HG03342 (cell line): ENCODE data around the gene OGG1.
"Not testable (repeated sequence)": the region's sequence is repeated elsewhere in the genome, so short reads cannot be mapped to it uniquely, and the experiment has no call there.

Experiments
- ATAC-seq: cut with Tn5 transposase; IDR thresholded peaks from one replicate; pipeline ENCODE4 v1.9.1; 2021; ENCODE audit warnings: mild to moderate bottlenecking, moderate library complexity; ENCODE audit not compliant: unreplicated experiment

Gene OGG1

DNA sequence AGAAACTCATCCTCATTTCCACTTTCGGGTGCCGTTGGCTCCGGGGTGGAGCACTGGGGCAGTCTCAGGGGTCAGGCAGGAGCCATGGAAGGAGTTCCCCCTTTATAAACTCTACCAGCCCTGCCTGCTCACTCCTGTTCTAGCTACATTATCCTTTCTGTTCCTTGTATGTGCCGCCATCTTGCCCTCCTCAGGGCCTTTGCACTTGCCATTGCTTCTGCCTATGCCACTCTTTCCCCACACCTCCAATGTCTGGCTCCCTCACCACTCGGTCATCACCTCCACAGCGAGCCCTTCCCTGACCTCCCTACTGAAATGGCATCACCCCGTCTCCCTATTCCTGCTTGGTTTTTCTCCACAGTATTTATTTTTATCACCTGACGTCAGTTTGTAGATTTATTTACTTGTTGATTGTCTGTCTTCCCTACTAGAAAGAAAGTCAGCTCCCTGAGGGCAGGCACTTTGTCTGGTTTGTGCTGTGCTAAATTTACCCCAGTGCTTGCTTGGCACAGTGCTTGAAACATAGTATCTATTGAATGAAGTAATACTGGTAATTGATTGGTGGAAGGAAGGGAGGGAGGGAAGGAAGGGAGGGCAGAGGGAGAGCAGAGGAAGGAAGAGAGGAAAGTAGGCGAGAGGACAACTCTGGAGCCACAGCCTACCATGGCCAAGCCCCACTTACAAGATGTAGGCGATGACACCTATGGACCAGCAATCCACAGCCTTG is 11.2 kb downstream of the OGG1 start:
- no peak for ATAC-seq

- no peak for ATAC-seq
These were observed 12.2 kb downstream of the OGG1 start for GRCh38 chr3:9761919-9762318.

DNA sequence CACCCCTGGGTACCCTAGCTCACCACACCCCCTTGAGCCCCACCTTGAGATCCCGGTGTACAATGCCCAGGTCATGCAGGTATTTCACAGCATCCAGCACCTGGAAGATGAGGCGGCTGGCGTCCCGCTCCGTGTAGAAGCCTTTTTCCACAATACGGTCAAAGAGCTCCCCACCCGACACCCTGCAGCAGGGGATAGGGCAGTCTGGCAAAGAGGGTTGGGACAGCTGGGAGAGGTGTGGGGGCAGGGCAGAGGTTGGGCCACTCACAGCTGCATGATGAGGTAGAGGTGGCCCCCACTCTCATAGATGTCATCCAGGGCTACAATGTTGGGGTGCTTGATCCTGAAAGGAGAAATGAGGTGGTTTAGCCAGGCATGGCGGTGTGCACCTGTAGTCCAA is 13.1 kb downstream of the OGG1 start:
- no peak for ATAC-seq

- ATAC-seq, result no peak
These were observed 16.1 kb downstream of the OGG1 start for GRCh38 chr3:9765865-9766264.

GRCh38 chr3:9767418-9767817 is 17.7 kb downstream of the OGG1 start:
- ATAC-seq, result no peak

- no peak for ATAC-seq
These were observed 18.5 kb downstream of the OGG1 start for GRCh38 chr3:9768141-9768775.

GRCh38 chr3:9769012-9769411 is 19.3 kb downstream of the OGG1 start:
- no peak for ATAC-seq

DNA sequence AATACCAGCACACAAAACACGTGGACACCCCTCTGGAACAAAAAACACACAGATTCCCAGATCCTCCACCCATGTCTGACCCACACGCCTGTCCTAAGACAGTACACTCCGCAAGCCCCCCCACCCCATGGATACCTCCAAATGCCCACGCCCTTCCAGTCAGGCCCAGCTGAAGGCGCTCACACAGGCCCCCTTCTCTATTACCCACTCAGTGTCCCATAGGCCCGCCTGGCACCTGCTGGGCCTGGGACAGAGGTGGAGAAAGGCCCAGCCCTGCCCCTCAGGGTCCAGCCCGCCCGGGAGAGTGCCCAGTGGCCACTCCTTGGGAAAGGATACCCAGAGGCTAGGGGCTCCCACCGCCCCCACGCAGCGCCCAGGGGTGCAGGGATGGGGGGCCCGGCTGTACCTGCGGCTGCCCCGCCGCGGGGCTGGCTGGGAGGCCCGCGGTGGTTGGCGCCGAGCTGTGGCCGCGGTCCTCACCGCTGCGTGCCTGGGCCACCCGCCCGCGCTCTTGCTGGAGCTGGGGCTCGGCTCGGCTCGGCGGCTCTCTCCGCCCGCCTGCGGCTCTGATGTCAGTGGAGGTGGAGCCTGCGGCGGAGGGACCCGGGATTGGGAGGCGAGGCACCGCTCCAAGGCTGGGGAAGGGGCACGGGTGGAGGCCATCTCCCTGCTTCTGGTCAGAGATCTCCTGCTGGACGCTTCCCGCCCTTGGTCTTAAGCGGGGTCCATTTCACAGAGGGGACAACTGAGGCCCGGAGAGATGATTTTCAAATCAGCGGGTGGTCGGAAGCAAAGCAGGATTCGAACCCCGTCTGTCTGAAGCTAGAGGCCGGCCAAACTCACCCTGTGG is 19.9 kb downstream of the OGG1 start, which contains the start of gene CAMK1:
Gene CAMK1, minus strand, starts transcription at position 522 of the 850 bp plus-strand sequence. CDS start 2,198 bp downstream, outside the sequence.
- ATAC-seq, result peak; percentile 51

- no peak for ATAC-seq
These were observed 20.6 kb downstream of the OGG1 start for GRCh38 chr3:9770276-9770812.

DNA sequence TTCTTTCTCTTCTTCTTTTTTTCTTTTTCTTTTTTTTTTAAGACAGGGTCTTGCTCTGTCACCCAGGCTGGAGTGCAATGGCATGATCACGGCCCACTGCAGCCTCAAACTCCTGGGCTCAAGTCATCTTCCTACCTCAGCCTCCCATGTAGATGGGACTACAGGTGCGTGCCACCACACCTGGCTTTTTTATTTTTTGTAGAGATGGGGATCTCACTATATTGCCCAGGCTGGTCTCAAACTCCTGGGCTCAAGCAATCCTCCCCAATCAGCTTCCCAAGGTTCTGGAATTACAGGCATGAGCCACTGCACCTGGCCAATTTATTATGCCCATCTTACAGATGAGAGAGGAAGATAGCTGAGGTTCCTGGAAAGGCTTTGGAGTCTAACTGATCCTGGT is 21.3 kb downstream of the OGG1 start:
- not testable (repeated sequence) for ATAC-seq

DNA sequence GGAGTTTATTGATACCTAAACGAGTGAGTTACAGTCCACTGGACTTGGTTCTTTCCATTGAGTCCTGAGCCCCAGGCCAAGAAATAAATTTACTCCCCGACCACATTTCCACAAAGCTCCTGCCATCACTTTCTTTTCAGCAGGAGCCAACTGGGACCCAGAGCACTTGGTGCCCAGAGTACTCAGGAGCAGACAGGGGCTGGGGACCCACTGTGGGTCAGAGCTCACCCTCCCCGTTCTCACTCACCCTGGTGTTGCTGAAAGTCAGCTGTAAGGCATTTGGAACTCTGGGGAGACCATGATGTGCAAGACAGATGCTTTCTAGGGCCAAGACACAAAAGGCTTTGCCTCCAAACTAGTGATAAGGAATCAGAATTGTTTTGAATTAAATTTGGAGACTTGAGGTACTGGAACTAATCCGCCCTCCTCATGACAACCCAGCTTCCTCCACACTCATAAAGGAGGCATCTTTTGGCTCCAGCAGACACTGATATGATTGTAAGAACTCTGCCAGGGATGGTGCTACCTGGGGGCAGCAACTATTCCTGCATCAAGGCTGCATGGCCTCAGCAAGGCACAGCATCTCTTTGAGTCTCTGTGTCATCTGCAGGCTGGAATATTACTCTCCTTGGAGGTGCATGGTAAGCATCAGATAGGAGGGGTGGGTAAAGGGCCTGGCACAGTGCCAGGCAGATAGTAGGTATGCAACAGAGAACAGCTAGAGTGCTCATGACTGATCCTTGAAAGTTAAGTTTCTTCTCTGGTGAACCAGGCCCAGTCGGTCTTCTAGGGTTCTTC is 27.3 kb downstream of the OGG1 start:
- ATAC-seq, result no peak

- ATAC-seq, result no peak
These were observed 27.9 kb downstream of the OGG1 start for GRCh38 chr3:9777694-9778021.

GRCh38 chr3:9778143-9779074 is 28.7 kb downstream of the OGG1 start:
- ATAC-seq, result no peak

DNA sequence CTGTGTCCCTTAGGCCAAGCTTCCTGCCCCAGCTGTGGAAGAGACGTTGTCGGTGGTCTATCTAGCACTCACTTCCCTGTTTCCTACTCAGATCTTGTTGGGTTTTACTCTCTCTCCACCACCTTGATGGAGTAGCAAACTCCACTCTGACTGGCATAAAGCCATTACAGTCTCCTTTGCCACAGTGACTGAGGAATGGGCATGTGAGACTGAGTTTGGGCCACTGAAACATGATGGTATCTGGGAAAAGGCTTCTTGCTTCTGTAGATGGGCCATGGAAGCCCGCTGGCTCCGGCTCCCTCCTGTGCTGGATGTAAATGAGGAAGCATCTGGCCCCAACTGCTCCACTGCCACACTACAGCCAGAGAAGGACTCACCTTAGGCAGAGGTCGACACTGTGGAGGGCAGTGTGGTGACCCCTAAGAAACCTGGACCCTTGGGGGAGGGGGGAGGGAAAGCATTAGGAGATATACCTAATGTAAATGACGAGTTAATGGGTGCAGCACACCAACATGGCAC is 29.4 kb downstream of the OGG1 start:
- ATAC-seq, result no peak

DNA sequence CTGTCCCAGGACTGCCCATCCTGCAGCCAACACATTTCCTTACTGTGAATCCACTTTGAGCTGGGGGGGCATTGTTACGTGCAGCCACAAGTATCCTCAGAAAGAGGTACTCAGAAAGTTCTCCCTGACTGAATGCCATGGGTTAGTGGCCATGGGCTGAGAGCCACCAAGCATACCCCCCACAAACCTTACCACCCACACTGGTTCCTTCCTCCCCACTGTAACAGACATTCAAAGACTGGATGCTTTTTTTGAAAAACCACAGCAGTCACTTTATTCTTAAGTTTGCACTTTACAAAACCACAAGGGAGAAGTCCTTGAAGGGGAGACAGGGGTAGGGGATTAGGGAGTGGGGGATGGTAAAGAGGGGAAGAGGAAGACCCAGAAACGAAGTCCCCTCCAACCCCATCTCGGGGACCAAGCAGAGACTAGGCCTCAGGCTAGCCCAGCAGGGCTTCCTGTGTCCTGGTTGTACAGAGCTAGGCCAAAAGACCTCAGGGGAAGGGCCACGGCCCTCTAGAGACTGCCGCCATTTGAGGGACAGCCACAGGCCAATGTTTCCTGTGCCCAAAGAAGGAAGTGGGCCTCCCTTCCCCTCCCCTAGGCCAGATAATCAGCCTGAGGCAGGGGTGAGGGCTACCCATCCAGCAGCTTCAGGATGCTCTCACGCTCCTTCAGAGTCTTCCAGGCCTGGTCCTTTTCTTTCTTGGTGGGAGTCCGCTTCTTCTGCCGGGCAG is 30.1 kb downstream of the OGG1 start:
- ATAC-seq, result peak; percentile 53

GRCh38 chr3:9780458-9780812 is 30.7 kb downstream of the OGG1 start:
- no peak for ATAC-seq

- no peak for ATAC-seq
These were observed 31.2 kb downstream of the OGG1 start for GRCh38 chr3:9780910-9781309.

DNA sequence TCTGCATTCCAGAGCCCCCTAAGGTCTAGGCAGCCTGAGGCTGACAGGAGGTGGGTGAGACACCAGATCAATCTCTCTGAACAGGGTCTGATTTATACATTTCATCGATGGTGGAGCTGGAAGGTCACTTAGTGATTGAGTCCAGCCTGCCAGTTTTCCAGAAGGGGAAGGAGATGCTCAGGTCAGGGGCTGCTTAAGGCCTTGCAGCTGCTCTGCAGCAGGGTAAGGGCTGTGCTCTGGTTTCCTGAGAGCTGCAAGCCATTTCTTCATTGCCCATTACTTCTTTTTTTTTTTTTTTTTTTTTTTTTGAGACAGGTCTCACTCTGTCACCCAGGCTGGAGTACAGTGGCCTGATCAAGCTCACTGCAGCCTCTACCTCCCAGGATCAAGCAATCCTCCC is 31.8 kb downstream of the OGG1 start:
- no peak for ATAC-seq
